HEK293T (cell line): ENCODE data around the gene ST13.

Source experiments
- CTCF ChIA-PET: fragments of 350-600 bp; formaldehyde crosslinking; extraction: SDS; loops from one replicate; lab custom pipeline; 2021; ENCODE audit warnings: antibody characterized with exemption, inconsistent platforms; lab: Yijun Ruan, JAX
- POLR2A ChIA-PET: fragments of 350-600 bp; formaldehyde crosslinking; extraction: SDS; loops from one replicate; lab custom pipeline; 2020; ENCODE audit warnings: antibody characterized with exemption, inconsistent platforms; lab: Yijun Ruan, JAX
- DNase-seq: peaks from one replicate; pipeline ENCODE4 v3.0.0; 2012; ENCODE audit warnings: mixed read lengths; ENCODE audit errors: extremely low spot score
- ARNT ChIP-seq: fragments of 450-650 bp; IDR thresholded peaks from 2 replicates; pipeline ENCODE4 v1.6.1; 2017; ENCODE audit warnings: mild to moderate bottlenecking
- BHLHE40 ChIP-seq: fragments of 450-650 bp; IDR thresholded peaks from 2 replicates; pipeline ENCODE4 v1.6.1; 2016; ENCODE audit warnings: mild to moderate bottlenecking, moderate library complexity, borderline replicate concordance
- CTBP1 ChIP-seq: fragments of 450-650 bp; IDR thresholded peaks from 2 replicates; pipeline ENCODE4 v1.6.1; 2016; ENCODE audit warnings: borderline replicate concordance
- ELF4 ChIP-seq: fragments of 450-650 bp; IDR thresholded peaks from 2 replicates; pipeline ENCODE4 v1.6.1; 2017; ENCODE audit warnings: antibody characterized with exemption
- FOXA1 ChIP-seq: fragments of 450-650 bp; IDR thresholded peaks from 2 replicates; pipeline ENCODE4 v1.6.1; 2016; ENCODE audit warnings: mild to moderate bottlenecking
- FOXK2 ChIP-seq: fragments of 450-650 bp; IDR thresholded peaks from 2 replicates; pipeline ENCODE4 v1.6.1; 2016; ENCODE audit warnings: mild to moderate bottlenecking
- FOXM1 ChIP-seq: fragments of 450-650 bp; IDR thresholded peaks from 2 replicates; pipeline ENCODE4 v1.6.1; 2017; ENCODE audit warnings: mild to moderate bottlenecking, borderline replicate concordance
- HDGF ChIP-seq: fragments of 450-650 bp; IDR thresholded peaks from 2 replicates; pipeline ENCODE4 v1.6.1; 2017; ENCODE audit warnings: antibody characterized with exemption, borderline replicate concordance
- L3MBTL2 ChIP-seq: fragments of 450-650 bp; conservative IDR thresholded peaks from 2 replicates; pipeline ENCODE4 v1.6.1; 2016; ENCODE audit warnings: mild to moderate bottlenecking
- LEF1 ChIP-seq: fragments of 450-650 bp; IDR thresholded peaks from 2 replicates; pipeline ENCODE4 v1.6.1; 2017; ENCODE audit warnings: mild to moderate bottlenecking, borderline replicate concordance
- NFRKB ChIP-seq: fragments of 450-650 bp; IDR thresholded peaks from 2 replicates; pipeline ENCODE4 v1.6.1; 2016; ENCODE audit warnings: mild to moderate bottlenecking, moderate library complexity
- PKNOX1 ChIP-seq: fragments of 450-650 bp; IDR thresholded peaks from 2 replicates; pipeline ENCODE4 v1.6.1; 2016
- SP1 ChIP-seq: fragments of 450-650 bp; IDR thresholded peaks from 2 replicates; pipeline ENCODE4 v1.6.1; 2017
- SUZ12 ChIP-seq: fragments of 450-650 bp; IDR thresholded peaks from 2 replicates; pipeline ENCODE4 v1.6.1; 2016; ENCODE audit warnings: mild to moderate bottlenecking
- TARDBP ChIP-seq: fragments of 450-650 bp; IDR thresholded peaks from 2 replicates; pipeline ENCODE4 v1.6.1; 2016
- ZNF384 ChIP-seq: fragments of 450-650 bp; IDR thresholded peaks from 2 replicates; pipeline ENCODE4 v1.6.1; 2016

Gene ST13

DNA sequence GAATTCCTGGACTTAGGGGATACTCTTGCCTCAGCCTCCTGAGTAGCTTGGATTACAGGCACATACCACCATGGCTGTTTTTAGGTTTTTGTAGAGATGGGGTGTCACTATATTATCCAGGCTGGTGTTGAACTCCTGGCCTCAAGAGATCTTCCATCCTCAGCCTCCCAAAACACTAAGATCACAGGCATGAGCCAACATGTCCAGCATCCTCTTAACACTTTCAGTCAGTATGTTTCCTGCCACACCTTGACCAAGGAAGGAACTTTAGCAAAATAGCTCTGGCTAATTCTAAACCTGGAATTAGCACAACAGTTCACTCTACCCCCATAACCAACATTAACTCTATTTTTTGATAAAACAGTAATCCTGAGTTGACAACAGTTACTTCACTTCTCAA, 32.7 kb upstream of the ST13 start:
- no peak for TF ChIP-seq BHLHE40
- TF ChIP-seq LEF1: no peak
- no peak for TF ChIP-seq PKNOX1
- TF ChIP-seq ELF4: no peak
- TF ChIP-seq SP1: no peak
- TF ChIP-seq FOXA1: no peak
- no peak for TF ChIP-seq ZNF384
- no peak for TF ChIP-seq SUZ12
- TF ChIP-seq ARNT: no peak
- no peak for TF ChIP-seq HDGF
- no peak for TF ChIP-seq FOXM1
- no peak for TF ChIP-seq TARDBP
- no peak for TF ChIP-seq L3MBTL2
- ChIA-PET POLR2A (no interaction called here), CTCF (no interaction called here)
- DNase-seq: no peak

- ChIA-PET POLR2A (no interaction called here), CTCF (no interaction called here)
- no peak for DNase-seq
- TF ChIP-seq SUZ12 (no peak), BHLHE40 (no peak), NFRKB (no peak), ARNT (no peak), FOXA1 (no peak), L3MBTL2 (no peak), FOXM1 (no peak), HDGF (no peak)
Measured at GRCh38 chr22:40878922-40879321, 22.5 kb upstream of the ST13 start.

DNA sequence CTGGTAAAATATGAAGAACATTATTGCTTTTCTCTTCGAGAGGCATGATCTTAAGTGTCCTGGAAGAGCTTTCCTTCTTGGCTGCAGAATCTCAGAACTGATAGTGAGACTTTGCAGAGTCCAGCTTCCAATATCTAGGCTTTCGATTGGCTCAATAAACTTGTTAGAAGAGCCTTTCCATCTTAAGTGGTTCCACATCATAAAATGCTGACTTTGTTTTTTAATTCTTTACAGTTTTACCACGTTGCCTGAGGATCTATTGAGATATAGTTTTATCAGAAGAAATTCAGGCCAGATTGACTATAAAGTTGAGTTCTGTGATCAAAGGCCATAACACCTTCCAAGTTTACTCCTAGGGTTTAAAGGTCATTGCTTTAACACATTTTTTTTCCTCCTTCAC, 21.0 kb upstream of the ST13 start:
- no peak for TF ChIP-seq L3MBTL2
- TF ChIP-seq SUZ12: no peak
- TF ChIP-seq FOXA1: no peak
- TF ChIP-seq LEF1: no peak
- TF ChIP-seq ZNF384: no peak
- TF ChIP-seq PKNOX1: no peak
- TF ChIP-seq FOXK2: no peak
- no peak for TF ChIP-seq HDGF
- no peak for TF ChIP-seq TARDBP
- no peak for TF ChIP-seq NFRKB
- no peak for TF ChIP-seq CTBP1
- TF ChIP-seq ELF4: no peak
- no peak for TF ChIP-seq BHLHE40
- TF ChIP-seq SP1: no peak
- POLR2A ChIA-PET: no interaction called here

DNA sequence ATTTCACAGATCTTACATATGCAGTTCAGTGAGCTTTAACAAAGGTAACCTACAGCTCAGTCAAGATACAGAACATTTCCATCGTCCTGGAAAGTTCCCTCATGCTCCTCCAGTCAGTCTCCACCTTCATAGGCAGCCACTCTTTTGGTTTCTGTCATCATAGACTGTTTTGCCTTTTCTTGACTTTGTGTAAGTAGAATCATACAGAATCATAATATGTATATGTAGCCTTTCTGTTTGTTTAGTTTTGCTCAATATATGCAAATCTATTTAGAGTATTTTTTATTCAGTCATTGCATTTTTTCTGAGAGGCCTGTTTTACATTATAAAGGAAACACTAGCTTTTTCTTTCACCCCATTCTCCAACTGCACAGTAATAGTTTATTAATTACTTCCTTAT, 20.5 kb upstream of the ST13 start:
- ChIA-PET POLR2A (no interaction called here), CTCF (no interaction called here)
- no peak for DNase-seq
- no peak for TF ChIP-seq SP1
- TF ChIP-seq FOXA1: no peak
- no peak for TF ChIP-seq L3MBTL2
- TF ChIP-seq CTBP1: no peak
- no peak for TF ChIP-seq SUZ12
- no peak for TF ChIP-seq TARDBP
- TF ChIP-seq FOXK2: no peak
- TF ChIP-seq ARNT: no peak
- no peak for TF ChIP-seq ZNF384
- TF ChIP-seq FOXM1: no peak
- no peak for TF ChIP-seq PKNOX1
- TF ChIP-seq NFRKB: no peak
- no peak for TF ChIP-seq ELF4
- no peak for TF ChIP-seq BHLHE40
- no peak for TF ChIP-seq HDGF
- TF ChIP-seq LEF1: no peak

More for the DNA sequence above, 21.0 kb upstream of the ST13 start:
- CTCF ChIA-PET: no interaction called here
- no peak for DNase-seq

GRCh38 chr22:40875111-40875510, 18.7 kb upstream of the ST13 start:
- DNase-seq: no peak
- ChIA-PET POLR2A (no interaction called here), CTCF (no interaction called here)
- TF ChIP-seq SUZ12 (no peak), LEF1 (no peak), ZNF384 (no peak), BHLHE40 (no peak), ELF4 (no peak), NFRKB (no peak), FOXM1 (no peak), TARDBP (no peak), CTBP1 (no peak), FOXK2 (no peak), PKNOX1 (no peak), L3MBTL2 (no peak), FOXA1 (no peak), HDGF (no peak), ARNT (no peak), SP1 (no peak)
